ENCODE results near the gene DGUOK. TPM values are rescaled to one million over a fixed set of nuclear protein-coding genes. Genes with fewer than 3 reads are reported as not detected.
A peak's percentile ranks its signal among the peaks of the same experiment; 100 is the strongest.

Gene DGUOK
- total RNA-seq, 2 donors from 2014 or later, result 13.2 to 16.1 TPM

- intact Hi-C loops (cut with DNase I), result no loop called here
- no peak for DNase-seq
- Histone ChIP-seq H3K27me3 (no peaks in the 10 kb centered on the region), H3K4me1 (no peaks in the 10 kb centered on the region), H3K36me3 (replicated peaks in 1 of 2; ENCODE audit: insufficient read depth in 1 of 2, low read depth in 2 of 2) (no peaks in the 10 kb centered on the region), H3K9me3 (no peaks in the 10 kb centered on the region), H3K4me3 (no peak overlapping the region), H3K27ac (no peak overlapping the region)
- 91 to 95% methylated on average over 3 of the region's 3 CpGs for WGBS, 2 donors
- no peak for ATAC-seq
- TF ChIP-seq CTCF (IDR thresholded peaks at IDR 0.05) (no peak), POLR2A (IDR thresholded peaks at IDR 0.05) (no peak)
Measured at GRCh38 chr2:73965053-73965452, 38.4 kb downstream of the DGUOK start.

GRCh38 chr2:73968357-73968937, 41.8 kb downstream of the DGUOK start:
- Histone ChIP-seq H3K36me3 (replicated peaks in 1 of 2; ENCODE audit: insufficient read depth in 1 of 2, low read depth in 2 of 2) (no peaks in the 10 kb centered on the region), H3K27me3 (no peaks in the 10 kb centered on the region), H3K4me3 (no peak overlapping the region), H3K27ac (no peak overlapping the region), H3K9me3 (no peaks in the 10 kb centered on the region), H3K4me1 (peaks cover 18% of the 10 kb centered on the region)
- intact Hi-C loops (cut with DNase I), result no loop called here
- no peak for ATAC-seq
- no peak for DNase-seq
- TF ChIP-seq CTCF (IDR thresholded peaks at IDR 0.05), result no peak
- TF ChIP-seq POLR2A (IDR thresholded peaks at IDR 0.05), result no peak
- WGBS, 2 donors, result 88 to 91% methylated on average over 8 of the region's 8 CpGs

- Histone ChIP-seq H3K27ac (no peak overlapping the region), H3K36me3 (replicated peaks in 1 of 2; ENCODE audit: insufficient read depth in 1 of 2, low read depth in 2 of 2) (no peaks in the 10 kb centered on the region), H3K9me3 (no peaks in the 10 kb centered on the region), H3K4me1 (peaks cover 18% of the 10 kb centered on the region), H3K4me3 (no peak overlapping the region), H3K27me3 (no peaks in the 10 kb centered on the region)
- WGBS, 2 donors, result 82 to 86% methylated on average over 4 of the region's 4 CpGs
- intact Hi-C loops (cut with DNase I), result no loop called here
- TF ChIP-seq POLR2A (IDR thresholded peaks at IDR 0.05) (no peak), CTCF (IDR thresholded peaks at IDR 0.05) (no peak)
- ATAC-seq (no peak), DNase-seq (no peak)
Measured at GRCh38 chr2:73969356-73969755, 42.7 kb downstream of the DGUOK start.

GRCh38 chr2:73970141-73970803, 43.6 kb downstream of the DGUOK start:
- Histone ChIP-seq H3K4me3 (no peak overlapping the region), H3K27ac (peak overlapping the region in 2 of 4 donors; percentile 57 to 63), H3K4me1 (peaks cover 18% of the 10 kb centered on the region), H3K27me3 (no peaks in the 10 kb centered on the region), H3K36me3 (replicated peaks in 1 of 2; ENCODE audit: insufficient read depth in 1 of 2, low read depth in 2 of 2) (no peaks in the 10 kb centered on the region), H3K9me3 (no peaks in the 10 kb centered on the region)
- intact Hi-C loops (cut with DNase I), result no loop called here
- 76 to 86% methylated on average over 6 of the region's 6 CpGs for WGBS, 2 donors
- ATAC-seq (no peak), DNase-seq (no peak)
- TF ChIP-seq POLR2A (IDR thresholded peaks at IDR 0.05), result no peak
- no peak for TF ChIP-seq CTCF (IDR thresholded peaks at IDR 0.05)
